Natural killer cell (primary cell): ENCODE measurements around the gene INMT. TPM values are rescaled to one million over a fixed set of nuclear protein-coding genes. Genes with fewer than 3 reads are reported as not detected.

Experiments used
- ATAC-seq, 3 donors: fragments of 150-1000 bp in 2 of 3; fragments of 200-7000 bp in 1 of 3; cut with Tn5 transposase; 1 replicate in 1 of 3; 2 replicates in 2 of 3; pipeline ENCODE4 v1.10.0; 2021; ENCODE audit warnings: mild to moderate bottlenecking in 2 of 3, moderate library complexity in 2 of 3
- DNase-seq, 2 donors: peaks; one replicate each; pipeline versions ENCODE4 v3.0.0 to v3.0.0-alpha.2; 2013 to 2021; ENCODE audit warnings: mixed read lengths in 1 of 2
- H3K27ac ChIP-seq: one replicate; pipeline ENCODE4 v1.5.1; 2013; ENCODE audit warnings: mild to moderate bottlenecking, low read length
- H3K27me3 ChIP-seq: one replicate; pipeline ENCODE4 v1.6.1; 2013; ENCODE audit warnings: low read length; ENCODE audit not compliant: control insufficient read depth, insufficient read depth
- H3K36me3 ChIP-seq: one replicate; pipeline ENCODE4 v1.6.1; 2013; ENCODE audit warnings: low read length; ENCODE audit not compliant: control insufficient read depth, insufficient read depth
- H3K4me1 ChIP-seq: one replicate; pipeline ENCODE4 v1.6.1; 2013; ENCODE audit warnings: low read length; ENCODE audit not compliant: control insufficient read depth, insufficient read depth
- H3K4me3 ChIP-seq: one replicate; pipeline ENCODE4 v1.5.1; 2013; ENCODE audit warnings: low read length
- H3K9me3 ChIP-seq: one replicate; pipeline ENCODE4 v1.6.1; 2013; ENCODE audit warnings: low read length; ENCODE audit not compliant: control insufficient read depth, insufficient read depth
- H3K27ac Mint-ChIP-seq, 2 donors: one replicate each; pipeline ENCODE4 v1.8.0; 2022; ENCODE audit warnings: mild to moderate bottlenecking in 2 of 2, mixed read lengths in 2 of 2, moderate library complexity in 1 of 2
- H3K27me3 Mint-ChIP-seq, 2 donors: one replicate each; pipeline ENCODE4 v1.8.0; 2022; ENCODE audit warnings: low read depth in 2 of 2, mixed read lengths in 2 of 2
- H3K36me3 Mint-ChIP-seq: one replicate; pipeline ENCODE4 v1.8.0; 2022; ENCODE audit warnings: mixed read lengths
- H3K4me1 Mint-ChIP-seq, 2 donors: one replicate each; pipeline ENCODE4 v1.8.0; 2022; ENCODE audit warnings: mixed read lengths in 2 of 2
- H3K4me3 Mint-ChIP-seq: one replicate; pipeline ENCODE4 v1.8.0; 2022; ENCODE audit warnings: mild to moderate bottlenecking, moderate library complexity, mixed read lengths
- H3K9me3 Mint-ChIP-seq, 2 donors: one replicate each; pipeline ENCODE4 v1.8.0; 2022; ENCODE audit warnings: mixed read lengths in 2 of 2
- CTCF ChIP-seq: fragments of 200-600 bp; IDR thresholded peaks from one replicate; pipeline ENCODE4 v1.8.0; 2022; ENCODE audit warnings: antibody characterized with exemption
- WGBS: methylation state at CpG from one replicate; pipeline ENCODE4 v1.1.7; 2013; ENCODE audit warnings: missing lambda C conversion rate; ENCODE audit not compliant: insufficient coverage; 5-methylcytosine and 5-hydroxymethylcytosine counted together
- intact Hi-C: fragments of 100-400 bp; cut with micrococcal nuclease; formaldehyde crosslinking; loops from one replicate; pipeline ENCODE4 v1.14.2; 2022
- total RNA-seq, 4 donors: library from RNA; stranded (reverse); fragments of 120-200 nt in 1 of 4; gene quantifications; one replicate each; pipeline versions ENCODE4 v1.2.3 to v1.2.4, GENCODE V29; 2013 to 2022

The INMT gene
- total RNA-seq = 1 to 10 TPM in 1 of 3 donors, under 1 TPM in 1, not detected in 1; 0.56 to 1.0 TPM
- total RNA-seq (2013) = 0.09 TPM

GRCh38 chr7:30751696-30752273, at the start of gene INMT:
INMT (plus strand) TSS chr7:30752135; CDS start chr7:30752151, 16 bp downstream.
- Histone ChIP-seq H3K36me3 (no peaks in the 10 kb centered on the region), H3K27me3 (no peaks in the 10 kb centered on the region), H3K4me3 (no peak within 1 kb of the TSS), H3K9me3 (no peaks in the 10 kb centered on the region), H3K4me1 (no peaks in the 10 kb centered on the region), H3K27ac (no peak within 1 kb of the TSS)
- H3K4me1 Mint-ChIP-seq = no peaks in the 10 kb centered on the region
- no peak within 1 kb of the TSS for H3K27ac Mint-ChIP-seq
- no peak for TF ChIP-seq CTCF
- no peaks in the 10 kb centered on the region for H3K9me3 Mint-ChIP-seq
- ATAC-seq (no peak), DNase-seq (no peak)
- no peak within 1 kb of the TSS for H3K4me3 Mint-ChIP-seq
- WGBS = 78% methylated on average over 6 of the region's 6 CpGs
- intact Hi-C loops = no loop called here
- H3K36me3 Mint-ChIP-seq = no peaks in the 10 kb centered on the region
- peaks cover 0 to 3% of the 10 kb centered on the region in 2 donors for H3K27me3 Mint-ChIP-seq

- peaks cover 0 to 3% of the 10 kb centered on the region in 2 donors for H3K27me3 Mint-ChIP-seq
- no peak overlapping the region for H3K4me3 Mint-ChIP-seq
- 84% methylated on average over 1 of the region's 1 CpG for WGBS
- H3K9me3 Mint-ChIP-seq = no peaks in the 10 kb centered on the region
- H3K4me1 ChIP-seq = no peaks in the 10 kb centered on the region
- DNase-seq (peak in 1 of 2 donors; percentile 68), ATAC-seq (peak in 2 of 3 donors; percentile 55 to 66)
- no peaks in the 10 kb centered on the region for H3K36me3 ChIP-seq
- no peak overlapping the region for H3K27ac Mint-ChIP-seq
- no peaks in the 10 kb centered on the region for H3K27me3 ChIP-seq
- peaks cover 0 to 11% of the 10 kb centered on the region in 2 donors for H3K4me1 Mint-ChIP-seq
- no peaks in the 10 kb centered on the region for H3K9me3 ChIP-seq
- H3K27ac ChIP-seq = no peak overlapping the region
- peak; percentile 26 for TF ChIP-seq CTCF
- no peaks in the 10 kb centered on the region for H3K36me3 Mint-ChIP-seq
- no peak overlapping the region for H3K4me3 ChIP-seq
- intact Hi-C loops = loop anchor here (1.0 kb wide), 1 partner anchor 38 kb away; no protein-coding TSS in a partner anchor
Measured at GRCh38 chr7:30702200-30702599, 49.7 kb upstream of the INMT start.

DNA sequence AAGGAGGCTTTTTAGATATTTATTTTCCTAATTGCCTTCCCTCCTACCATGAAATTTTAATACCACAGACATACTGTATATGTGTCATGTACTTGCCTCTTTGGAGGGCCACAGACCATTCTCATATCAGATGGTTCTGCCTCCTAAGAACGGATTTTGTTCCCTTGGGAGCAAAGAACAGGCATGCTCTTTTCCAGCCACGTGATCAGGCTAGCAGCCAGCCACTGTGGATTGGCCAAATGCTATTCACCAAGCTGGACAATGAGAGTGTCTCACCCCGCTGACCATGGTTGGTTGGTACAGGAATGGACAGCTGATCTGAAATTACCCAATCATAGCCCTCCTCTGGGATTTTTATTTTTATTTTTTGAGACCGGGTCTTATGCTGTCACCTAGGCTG, 48.2 kb upstream of the INMT start:
- intact Hi-C loops = no loop called here
- no peak overlapping the region for H3K27ac Mint-ChIP-seq
- TF ChIP-seq CTCF = no peak
- peaks cover 0 to 11% of the 10 kb centered on the region in 2 donors for H3K4me1 Mint-ChIP-seq
- H3K9me3 ChIP-seq = no peaks in the 10 kb centered on the region
- H3K36me3 ChIP-seq = no peaks in the 10 kb centered on the region
- H3K4me1 ChIP-seq = no peaks in the 10 kb centered on the region
- H3K27ac ChIP-seq = no peak overlapping the region
- H3K4me3 ChIP-seq = no peak overlapping the region
- no peak for ATAC-seq
- peaks cover 0 to 3% of the 10 kb centered on the region in 2 donors for H3K27me3 Mint-ChIP-seq
- no peaks in the 10 kb centered on the region for H3K27me3 ChIP-seq
- no peaks in the 10 kb centered on the region for H3K9me3 Mint-ChIP-seq
- 85% methylated on average over 4 of the region's 4 CpGs for WGBS
- H3K36me3 Mint-ChIP-seq = no peaks in the 10 kb centered on the region
- no peak for DNase-seq
- no peak overlapping the region for H3K4me3 Mint-ChIP-seq

DNA sequence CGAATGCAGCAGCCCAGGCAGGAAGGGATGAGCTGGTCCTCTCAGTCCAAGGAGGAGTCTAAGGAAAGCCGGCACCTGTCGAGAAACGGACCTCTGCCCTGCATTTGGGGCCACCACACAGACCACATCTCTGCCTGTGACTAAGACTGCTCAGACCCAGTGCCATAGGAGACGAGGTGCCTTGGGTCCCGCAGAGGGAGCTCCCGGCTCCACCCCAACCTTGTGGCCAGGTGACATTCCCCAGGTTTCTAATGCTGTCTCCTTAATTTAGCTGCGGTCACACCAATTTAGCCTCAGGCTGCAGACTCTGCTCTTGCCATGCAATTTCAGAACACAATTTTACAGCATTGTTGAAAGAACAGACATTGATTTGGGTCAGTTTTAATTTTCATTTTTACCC, 46.9 kb upstream of the INMT start:
- Mint-ChIP-seq H3K36me3 (no peaks in the 10 kb centered on the region), H3K27ac (no peak overlapping the region), H3K4me1 (peaks cover 0 to 11% of the 10 kb centered on the region in 2 donors), H3K27me3 (peaks cover 0 to 3% of the 10 kb centered on the region in 2 donors), H3K9me3 (no peaks in the 10 kb centered on the region), H3K4me3 (no peak overlapping the region)
- H3K4me3 ChIP-seq = no peak overlapping the region
- H3K9me3 ChIP-seq = no peaks in the 10 kb centered on the region
- no peak for ATAC-seq
- TF ChIP-seq CTCF = no peak
- whole genome bisulfite sequencing = 89% methylated on average over 8 of the region's 8 CpGs
- DNase-seq = no peak
- no peak overlapping the region for H3K27ac ChIP-seq
- intact Hi-C loops = no loop called here
- H3K36me3 ChIP-seq = no peaks in the 10 kb centered on the region
- H3K27me3 ChIP-seq = no peaks in the 10 kb centered on the region
- H3K4me1 ChIP-seq = no peaks in the 10 kb centered on the region
